Epithelial cell of esophagus (primary cell): ENCODE measurements around the gene RNF175.

ENCODE experiments used
- DNase-seq: peaks from one replicate; pipeline ENCODE4 v3.0.0; 2010; ENCODE audit warnings: low read depth
- H3K4me3 ChIP-seq: 2 replicates; pipeline ENCODE4 v1.5.1; 2011; ENCODE audit warnings: mild to moderate bottlenecking, low read length, control low read depth
- TF ChIP-seq, protein P1 (sequence below): IDR thresholded peaks from 2 replicates; pipeline ENCODE4 v1.5.1; 2011; ENCODE audit warnings: low read depth, mild to moderate bottlenecking, low read length, control low read depth, inconsistent platforms; ENCODE audit not compliant: insufficient read depth; ENCODE audit errors: missing control alignments

The RNF175 gene

GRCh38 chr4:153755186-153755585 lies 4.6 kb downstream of the RNF175 start:
- no peak overlapping the region for H3K4me3 ChIP-seq
- TF ChIP-seq, protein P1, sequence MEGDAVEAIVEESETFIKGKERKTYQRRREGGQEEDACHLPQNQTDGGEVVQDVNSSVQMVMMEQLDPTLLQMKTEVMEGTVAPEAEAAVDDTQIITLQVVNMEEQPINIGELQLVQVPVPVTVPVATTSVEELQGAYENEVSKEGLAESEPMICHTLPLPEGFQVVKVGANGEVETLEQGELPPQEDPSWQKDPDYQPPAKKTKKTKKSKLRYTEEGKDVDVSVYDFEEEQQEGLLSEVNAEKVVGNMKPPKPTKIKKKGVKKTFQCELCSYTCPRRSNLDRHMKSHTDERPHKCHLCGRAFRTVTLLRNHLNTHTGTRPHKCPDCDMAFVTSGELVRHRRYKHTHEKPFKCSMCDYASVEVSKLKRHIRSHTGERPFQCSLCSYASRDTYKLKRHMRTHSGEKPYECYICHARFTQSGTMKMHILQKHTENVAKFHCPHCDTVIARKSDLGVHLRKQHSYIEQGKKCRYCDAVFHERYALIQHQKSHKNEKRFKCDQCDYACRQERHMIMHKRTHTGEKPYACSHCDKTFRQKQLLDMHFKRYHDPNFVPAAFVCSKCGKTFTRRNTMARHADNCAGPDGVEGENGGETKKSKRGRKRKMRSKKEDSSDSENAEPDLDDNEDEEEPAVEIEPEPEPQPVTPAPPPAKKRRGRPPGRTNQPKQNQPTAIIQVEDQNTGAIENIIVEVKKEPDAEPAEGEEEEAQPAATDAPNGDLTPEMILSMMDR, result no peak
- no peak for DNase-seq

DNA sequence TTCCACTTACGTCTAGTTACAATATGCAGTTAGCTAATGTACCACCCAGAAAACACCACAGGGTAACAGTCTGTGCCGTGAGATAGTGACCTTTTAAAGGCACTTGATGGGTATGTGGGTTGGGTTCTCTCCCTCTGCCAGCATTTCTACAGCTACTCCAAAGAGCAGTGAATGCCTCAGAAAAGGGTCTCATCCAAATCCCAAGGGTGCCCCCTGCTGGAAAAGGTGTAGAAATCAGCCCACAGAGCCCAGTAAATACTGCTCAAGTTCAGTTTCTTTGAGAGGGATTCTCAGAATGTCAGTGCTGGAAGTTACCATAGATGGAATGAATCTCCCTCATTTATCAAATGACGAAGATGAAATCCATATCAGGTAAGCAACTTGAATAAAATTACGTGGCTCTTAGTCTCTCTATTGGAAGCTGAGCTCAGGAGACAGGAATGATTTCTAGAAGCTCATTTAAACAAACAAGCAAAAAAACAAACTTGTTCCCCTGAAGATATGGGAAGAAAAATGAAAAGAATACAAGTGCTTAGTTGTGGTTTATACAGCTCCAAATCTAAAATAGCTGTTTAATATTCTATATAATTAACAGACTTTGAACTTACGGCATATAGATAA lies 9.5 kb downstream of the RNF175 start:
- H3K4me3 ChIP-seq, result no peak overlapping the region
- TF ChIP-seq, protein P1, result peak; percentile 92
- DNase-seq, result peak; percentile 84

GRCh38 chr4:153748378-153748777 lies 11.4 kb downstream of the RNF175 start:
- TF ChIP-seq, protein P1, result no peak
- no peak overlapping the region for H3K4me3 ChIP-seq
- DNase-seq, result peak; percentile 96

DNA sequence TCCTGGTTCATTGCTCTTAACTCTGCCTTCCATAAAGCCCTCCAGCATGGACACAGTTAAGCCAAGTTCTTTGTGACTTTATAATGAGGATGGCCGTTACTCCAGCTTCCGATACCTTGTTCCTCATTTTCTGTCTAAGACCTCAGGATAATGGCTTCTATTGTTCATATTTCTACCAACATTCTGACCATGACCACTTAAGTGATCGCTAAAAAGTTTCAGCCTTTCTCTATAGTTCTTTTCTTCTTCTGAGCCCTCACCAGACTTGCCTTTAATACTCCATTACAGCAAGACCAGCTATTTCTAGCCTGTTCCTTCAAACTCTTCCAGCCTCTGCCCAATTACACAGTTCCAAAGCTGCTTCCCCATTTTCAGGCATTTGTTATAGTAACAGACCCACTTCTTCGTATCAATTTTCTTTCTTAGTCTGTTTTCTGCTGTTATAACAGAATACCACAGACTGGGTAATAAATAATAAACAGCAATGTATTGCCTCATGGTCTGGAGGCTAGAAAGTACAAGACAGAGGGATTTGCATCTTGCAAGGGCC lies 12.3 kb downstream of the RNF175 start:
- TF ChIP-seq, protein P1, result no peak

GRCh38 chr4:153745651-153746050 lies 14.2 kb downstream of the RNF175 start:
- TF ChIP-seq, protein P1, result no peak
- no peak for DNase-seq

More for the DNA sequence above, 12.3 kb downstream of the RNF175 start:
- no peak for DNase-seq
- no peak overlapping the region for H3K4me3 ChIP-seq

DNA sequence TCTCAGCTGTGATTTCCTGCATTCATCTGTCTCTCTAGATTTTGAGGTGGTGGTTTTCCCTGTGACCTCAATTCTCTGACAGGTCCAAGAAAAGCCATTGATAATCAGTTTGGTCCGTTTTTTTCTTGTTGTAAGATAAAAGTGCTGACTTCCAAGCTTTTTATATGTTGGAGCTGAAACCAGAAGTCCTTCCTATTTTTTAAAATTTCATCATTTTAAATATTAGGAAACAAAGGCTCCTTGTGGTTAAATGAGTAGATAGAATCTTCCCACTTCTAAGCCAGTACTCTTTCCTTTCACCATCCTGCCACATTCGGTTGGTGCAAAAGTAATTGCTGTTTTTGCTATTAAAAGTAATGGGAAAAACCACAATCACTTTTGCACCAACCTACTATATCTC lies 18.3 kb downstream of the RNF175 start:
- TF ChIP-seq, protein P1, result no peak
- DNase-seq, result no peak
- no peak overlapping the region for H3K4me3 ChIP-seq

More at GRCh38 chr4:153745651-153746050, 14.2 kb downstream of the RNF175 start:
- H3K4me3 ChIP-seq, result no peak overlapping the region
